Activated CD4-positive, alpha-beta memory T cell treated with anti-CD3 and anti-CD28 coated beads, Interleukin-2, amount 10 ng/mL, durations not matched to agents 7 days and 5 days (primary cell): ENCODE measurements around the gene PBLD. TPM values are rescaled to one million over a fixed set of nuclear protein-coding genes. Genes with fewer than 3 reads are reported as not detected.
"Not testable (repeated sequence)": the region's sequence is repeated elsewhere in the genome, so short reads cannot be mapped to it uniquely, and the experiment has no call there.

Experiments used
- CTCF ChIA-PET: fragments of 350-600 bp; sonication (Branson Sonifier 250); formaldehyde crosslinking; loops from one replicate; lab custom pipeline; 2021; ENCODE audit warnings: antibody characterized with exemption, inconsistent platforms; lab: Charles Lee
- POLR2A ChIA-PET: fragments of 350-600 bp; sonication (Branson Sonifier 250); formaldehyde crosslinking; loops from one replicate; lab custom pipeline; 2021; ENCODE audit warnings: antibody characterized with exemption; lab: Charles Lee
- DNase-seq: peaks from one replicate; pipeline ENCODE4 v3.0.0-alpha.2; 2020
- H3K27ac Mint-ChIP-seq: one replicate; pipeline ENCODE4 v1.8.0; 2021; ENCODE audit warnings: mild to moderate bottlenecking, mixed read lengths
- H3K27me3 Mint-ChIP-seq: one replicate; pipeline ENCODE4 v1.8.0; 2021; ENCODE audit warnings: mixed read lengths
- H3K36me3 Mint-ChIP-seq: one replicate; pipeline ENCODE4 v1.8.0; 2021; ENCODE audit warnings: low read depth, mixed read lengths
- H3K4me1 Mint-ChIP-seq: one replicate; pipeline ENCODE4 v1.8.0; 2021; ENCODE audit warnings: mixed read lengths
- H3K4me3 Mint-ChIP-seq: one replicate; pipeline ENCODE4 v1.8.0; 2021; ENCODE audit warnings: mild to moderate bottlenecking, mixed read lengths
- H3K9me3 Mint-ChIP-seq: one replicate; pipeline ENCODE4 v1.8.0; 2021; ENCODE audit warnings: mixed read lengths
- total RNA-seq, 2 experiments: library from RNA; stranded (reverse); gene quantifications; one replicate each; pipeline ENCODE4 v1.2.3, GENCODE V29; 2021

The PBLD gene
- total RNA-seq, 2 experiments from 2014 or later = 1.4 to 2.1 TPM

DNA sequence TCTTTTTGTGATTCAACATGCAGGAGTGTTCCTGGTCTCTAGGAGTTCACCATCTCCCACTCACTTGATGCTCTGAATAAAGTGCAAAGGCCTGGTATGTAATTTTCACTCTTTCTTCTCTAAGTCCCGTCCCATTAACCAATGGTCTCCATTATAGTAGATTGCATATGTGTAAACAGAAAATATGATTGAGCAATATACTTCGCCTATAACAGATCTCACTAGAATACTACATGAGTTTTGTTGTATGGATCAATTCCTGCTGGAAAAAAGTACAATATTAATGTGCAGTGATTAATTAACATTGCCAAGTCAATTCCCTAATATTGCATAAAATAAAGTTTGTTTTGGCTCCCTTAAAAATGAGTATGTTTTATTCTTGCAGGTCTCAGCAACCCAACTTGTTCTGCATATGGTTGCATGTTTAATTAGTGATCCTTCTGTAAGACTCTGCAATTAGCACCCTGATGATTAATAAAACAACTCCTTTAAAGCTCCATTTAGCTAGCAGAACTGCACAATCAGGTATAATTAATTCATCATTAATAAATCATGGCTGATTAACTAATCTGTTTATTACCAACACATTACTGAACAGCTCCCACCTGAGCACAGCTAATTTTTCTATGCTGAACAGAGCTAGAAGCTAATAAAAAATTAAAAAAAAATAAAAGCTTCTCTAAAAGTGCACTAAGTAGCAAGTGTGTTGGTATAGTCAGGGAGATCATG is 63.0 kb downstream of the PBLD start:
- Mint-ChIP-seq H3K36me3 (no peaks in the 10 kb centered on the region), H3K27ac (no peak overlapping the region), H3K9me3 (no peaks in the 10 kb centered on the region), H3K4me3 (no peak overlapping the region), H3K4me1 (no peaks in the 10 kb centered on the region), H3K27me3 (no peaks in the 10 kb centered on the region)
- no peak for DNase-seq
- ChIA-PET CTCF (interaction anchor here (0.9 kb wide), 1 partner anchor 57 kb away, joined by 3 read pairs; no protein-coding TSS in a partner anchor), POLR2A (no interaction called here)

DNA sequence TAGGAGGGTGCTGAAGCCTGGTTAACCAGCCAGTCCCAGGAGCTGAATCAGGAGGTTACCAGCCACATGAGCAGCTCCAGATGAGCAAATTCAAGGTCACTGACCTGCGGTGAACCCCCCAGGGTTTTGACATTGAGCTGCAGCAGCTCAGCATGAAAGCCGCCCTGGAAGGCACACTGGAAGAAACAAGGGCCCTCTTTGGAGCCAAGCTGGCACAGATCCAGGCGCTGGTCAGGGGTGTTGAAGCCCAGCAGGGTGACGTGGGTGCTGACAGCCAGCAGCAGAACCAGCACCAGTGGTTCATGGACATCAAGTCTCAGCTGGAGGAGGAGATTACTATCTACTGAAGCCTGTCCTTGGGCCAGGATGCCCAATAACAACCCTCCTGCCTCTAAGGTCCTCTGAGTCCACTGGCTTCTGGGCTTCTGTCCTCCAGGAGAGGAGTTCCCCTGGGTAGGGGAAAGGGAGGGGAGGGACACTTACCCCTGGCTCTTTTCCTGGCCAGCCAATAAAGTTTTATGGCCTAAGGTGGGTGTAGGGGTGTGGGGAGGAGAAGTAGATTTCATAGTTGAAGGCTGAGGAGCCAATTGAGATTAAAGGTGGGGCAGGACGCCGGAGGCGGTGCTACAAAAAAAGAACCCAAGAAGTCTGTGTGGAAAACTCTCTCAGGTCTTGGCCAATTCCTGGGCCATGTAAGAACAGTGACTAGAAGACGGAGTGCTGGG is 71.4 kb downstream of the PBLD start:
- Mint-ChIP-seq H3K27me3 (peaks cover 11% of the 10 kb centered on the region), H3K4me3 (no peak overlapping the region), H3K9me3 (peaks cover 1% of the 10 kb centered on the region), H3K4me1 (no peaks in the 10 kb centered on the region), H3K36me3 (no peaks in the 10 kb centered on the region), H3K27ac (no peak overlapping the region)
- DNase-seq = no peak
- ChIA-PET POLR2A (no interaction called here), CTCF (no interaction called here)

DNA sequence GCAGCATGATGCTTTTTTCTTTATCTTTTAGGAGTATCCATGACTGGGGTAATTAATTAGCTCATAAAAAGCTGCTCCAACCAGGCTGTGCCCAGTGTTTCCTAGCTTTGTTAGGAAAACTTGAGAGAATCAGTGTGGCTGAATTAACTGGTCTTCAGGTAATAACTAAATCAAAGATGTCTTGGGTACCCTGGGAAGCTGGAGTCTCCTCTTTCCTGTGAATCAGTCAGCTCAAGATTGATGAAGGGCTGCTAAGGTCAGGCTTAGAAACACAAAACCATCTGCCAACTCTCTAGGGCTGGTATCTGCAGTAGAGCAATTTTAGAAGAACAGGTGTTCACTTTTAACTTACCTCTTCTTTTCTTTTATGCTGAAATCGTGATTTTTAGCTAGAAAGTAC is 79.4 kb downstream of the PBLD start:
- Mint-ChIP-seq H3K4me1 (peaks cover 6% of the 10 kb centered on the region), H3K27me3 (peaks cover 13% of the 10 kb centered on the region), H3K4me3 (no peak overlapping the region), H3K36me3 (no peaks in the 10 kb centered on the region), H3K9me3 (no peaks in the 10 kb centered on the region), H3K27ac (no peak overlapping the region)
- ChIA-PET POLR2A (no interaction called here), CTCF (interaction anchor here (0.7 to 2.1 kb wide), 5 partner anchors 41 to 467 kb away, joined by 3 to 6 read pairs (median 3); no protein-coding TSS in a partner anchor)
- DNase-seq = no peak

DNA sequence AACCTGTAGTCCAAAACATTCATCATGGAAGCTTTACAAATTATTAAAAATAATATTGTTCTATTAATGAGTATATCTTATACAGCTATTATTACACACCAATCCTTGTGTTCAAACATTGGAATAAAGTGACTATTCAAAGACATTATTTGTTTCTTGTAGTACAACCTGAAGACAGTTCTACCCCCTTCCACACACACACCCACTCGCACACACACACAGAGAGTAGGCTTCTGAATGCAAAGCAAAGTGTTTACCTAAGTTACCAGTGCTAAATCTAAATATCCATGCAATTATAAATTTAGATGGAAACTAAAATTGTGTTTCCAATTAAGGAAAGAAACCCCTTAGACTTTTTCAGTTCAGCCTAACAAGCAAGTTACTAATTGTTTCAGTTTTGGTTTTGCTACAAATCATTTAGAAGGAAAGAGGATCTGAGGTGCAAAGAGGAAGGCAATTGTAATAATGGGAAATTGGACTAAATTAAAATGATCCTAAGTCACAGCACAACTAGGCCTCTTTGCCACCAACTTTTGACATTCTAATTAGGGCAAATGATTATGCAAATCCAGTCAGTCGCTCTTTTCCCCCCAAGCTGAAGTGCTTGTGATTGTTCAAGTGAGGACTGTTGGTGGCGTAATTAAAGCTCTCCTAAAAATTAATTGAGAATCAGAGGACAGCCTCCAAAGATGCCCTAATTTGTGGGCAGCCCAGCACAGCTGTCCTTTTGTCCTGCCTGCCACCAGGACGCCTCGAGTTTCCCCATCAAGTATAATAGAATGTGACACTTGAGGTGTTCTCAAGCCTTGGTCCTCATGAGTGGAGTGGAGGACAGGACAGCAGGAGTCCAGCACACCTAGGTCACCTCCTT is 80.9 kb downstream of the PBLD start:
- peaks cover 9% of the 10 kb centered on the region for H3K27me3 Mint-ChIP-seq
- no peaks in the 10 kb centered on the region for H3K36me3 Mint-ChIP-seq
- CTCF ChIA-PET = interaction anchor here (2.0 to 2.1 kb wide), 2 partner anchors 39 to 50 kb away, joined by 4 to 6 read pairs; no protein-coding TSS in a partner anchor

DNA sequence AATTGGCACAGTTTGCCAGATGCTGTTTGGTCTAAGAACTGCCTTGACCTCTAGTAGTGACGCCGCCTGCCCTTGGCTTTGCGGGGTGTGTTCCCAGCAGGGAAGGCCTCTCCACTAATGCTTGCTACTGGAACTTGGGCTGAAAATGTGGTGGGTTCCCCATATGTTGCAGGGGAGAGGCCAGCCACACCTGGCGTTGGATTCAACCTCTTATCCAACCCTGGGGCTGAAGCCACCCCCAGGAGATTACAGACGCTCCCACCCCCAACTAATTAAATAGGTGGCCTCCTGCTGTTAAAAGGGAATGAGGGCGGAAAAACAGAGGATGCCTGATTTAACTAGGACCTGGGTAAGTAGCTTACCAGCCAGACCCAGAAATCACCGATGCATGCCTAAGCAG is 81.6 kb downstream of the PBLD start:
- Mint-ChIP-seq H3K27me3 (peaks cover 4% of the 10 kb centered on the region), H3K9me3 (no peaks in the 10 kb centered on the region)
- no peak for DNase-seq

More for the DNA sequence above, 80.9 kb downstream of the PBLD start:
- H3K4me3 Mint-ChIP-seq = no peak overlapping the region
- no peak overlapping the region for H3K27ac Mint-ChIP-seq
- DNase-seq = no peak
- POLR2A ChIA-PET = no interaction called here
- H3K4me1 Mint-ChIP-seq = peaks cover 6% of the 10 kb centered on the region
- no peaks in the 10 kb centered on the region for H3K9me3 Mint-ChIP-seq

DNA sequence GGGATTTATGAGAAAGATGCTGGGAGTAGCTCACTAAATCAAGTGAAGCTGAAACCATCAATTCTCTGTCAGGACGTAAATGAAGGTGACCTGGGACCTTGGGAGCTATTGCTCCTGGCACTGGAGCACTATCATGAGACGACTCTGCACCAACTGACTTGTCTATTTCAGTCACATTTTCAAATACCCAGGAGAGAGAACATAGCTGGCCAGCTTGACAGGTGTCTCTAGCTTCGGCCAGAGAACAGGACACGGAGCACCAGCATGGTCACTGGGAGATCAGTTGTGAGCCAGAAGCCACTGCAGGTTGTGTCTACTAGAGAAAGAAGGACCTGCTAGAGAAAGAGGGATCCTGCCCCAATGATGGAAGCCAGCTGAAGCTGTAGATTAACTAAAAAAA is 83.4 kb downstream of the PBLD start:
- Mint-ChIP-seq H3K27ac (no peak overlapping the region), H3K9me3 (no peaks in the 10 kb centered on the region), H3K36me3 (no peaks in the 10 kb centered on the region), H3K4me3 (no peak overlapping the region), H3K27me3 (peaks cover 2% of the 10 kb centered on the region), H3K4me1 (peaks cover 6% of the 10 kb centered on the region)
- ChIA-PET POLR2A (no interaction called here), CTCF (interaction anchor here (1.0 to 1.6 kb wide), 2 partner anchors 36 to 53 kb away, joined by 3 to 9 read pairs; no protein-coding TSS in a partner anchor)
- no peak for DNase-seq

More for the DNA sequence above, 81.6 kb downstream of the PBLD start:
- no peaks in the 10 kb centered on the region for H3K36me3 Mint-ChIP-seq
- no peak overlapping the region for H3K4me3 Mint-ChIP-seq
- peaks cover 6% of the 10 kb centered on the region for H3K4me1 Mint-ChIP-seq
- CTCF ChIA-PET = no interaction called here
- H3K27ac Mint-ChIP-seq = no peak overlapping the region
- POLR2A ChIA-PET = no interaction called here

DNA sequence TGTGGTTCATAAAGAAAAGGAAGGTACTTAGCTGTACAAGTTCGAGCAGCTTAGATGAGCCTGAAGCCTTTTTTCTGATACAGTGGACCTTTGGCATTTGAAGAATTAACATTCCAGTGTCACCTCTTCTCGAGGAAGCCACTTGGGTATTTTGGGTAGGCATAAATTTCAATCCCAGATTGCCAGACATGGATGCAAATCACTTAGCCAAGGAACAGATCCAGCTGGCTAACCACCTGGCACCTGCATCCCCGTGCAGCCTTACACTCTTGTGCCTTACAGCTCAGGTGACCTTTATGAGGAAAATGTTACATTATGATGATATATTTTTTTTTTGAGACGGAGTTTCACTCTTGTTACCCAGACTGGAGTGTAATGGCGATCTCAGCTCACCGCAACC is 84.8 kb downstream of the PBLD start:
- POLR2A ChIA-PET = interaction anchor here (0.8 to 2.2 kb wide), 2 partner anchors 56 to 84 kb away, joined by 3 to 5 read pairs; partner anchors contain the start of gene HNRNPH3
- H3K9me3 Mint-ChIP-seq = no peaks in the 10 kb centered on the region
- H3K27ac Mint-ChIP-seq = no peak overlapping the region
- H3K4me3 Mint-ChIP-seq = no peak overlapping the region
- no peak for DNase-seq
- H3K36me3 Mint-ChIP-seq = no peaks in the 10 kb centered on the region
- CTCF ChIA-PET = no interaction called here
- H3K4me1 Mint-ChIP-seq = peaks cover 6% of the 10 kb centered on the region
- H3K27me3 Mint-ChIP-seq = peaks cover 2% of the 10 kb centered on the region

DNA sequence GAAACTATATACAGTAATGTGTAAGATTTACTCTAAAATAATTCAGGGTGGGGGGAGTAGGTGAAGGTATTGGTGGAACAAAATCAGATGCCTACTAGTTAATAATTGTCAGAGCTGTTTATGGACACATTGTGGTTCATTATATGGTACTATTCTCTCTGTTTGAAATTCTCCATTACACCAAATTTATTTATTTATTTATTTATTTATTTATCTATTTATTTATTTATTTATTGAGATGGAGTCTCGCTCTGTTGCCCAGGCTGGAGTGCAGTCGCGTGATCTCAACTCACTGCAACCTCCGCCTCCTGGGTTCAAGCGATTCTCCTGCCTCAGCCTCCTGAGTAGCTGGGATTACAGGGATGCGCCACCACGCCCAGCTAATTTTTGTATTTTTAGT is 86.3 kb downstream of the PBLD start:
- H3K9me3 Mint-ChIP-seq, H3K4me3 Mint-ChIP-seq, DNase-seq, CTCF ChIA-PET, H3K36me3 Mint-ChIP-seq, H3K4me1 Mint-ChIP-seq, H3K27me3 Mint-ChIP-seq, H3K27ac Mint-ChIP-seq: not testable (repeated sequence)
- POLR2A ChIA-PET = interaction anchor here (2.2 kb wide), 1 partner anchor 85 kb away, joined by 5 read pairs; the partner anchor contains the start of gene HNRNPH3

DNA sequence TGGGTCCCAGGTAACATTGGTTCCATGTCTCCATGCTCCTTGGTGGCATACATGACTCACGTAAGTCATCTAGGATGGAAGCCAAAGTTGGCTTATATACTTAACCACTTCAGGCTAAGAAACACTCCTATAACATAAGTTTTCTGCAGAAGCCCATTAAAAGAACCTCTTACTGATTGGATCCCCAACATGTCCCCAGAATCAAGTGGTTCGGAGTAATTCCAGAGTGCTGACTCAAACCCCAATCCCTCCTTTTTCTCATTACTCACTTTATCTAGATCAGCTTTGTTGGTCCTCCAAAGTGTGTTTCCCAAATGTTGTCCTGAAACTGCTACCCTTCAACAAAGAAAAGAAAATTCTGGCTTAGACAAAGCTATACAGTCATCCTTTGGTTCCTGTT is 90.7 kb downstream of the PBLD start:
- no peaks in the 10 kb centered on the region for H3K36me3 Mint-ChIP-seq
- no peak overlapping the region for H3K27ac Mint-ChIP-seq
- no peaks in the 10 kb centered on the region for H3K9me3 Mint-ChIP-seq
- POLR2A ChIA-PET = no interaction called here
- no peaks in the 10 kb centered on the region for H3K4me1 Mint-ChIP-seq
- peaks cover 2% of the 10 kb centered on the region for H3K27me3 Mint-ChIP-seq
- CTCF ChIA-PET = no interaction called here
- no peak overlapping the region for H3K4me3 Mint-ChIP-seq
- no peak for DNase-seq

DNA sequence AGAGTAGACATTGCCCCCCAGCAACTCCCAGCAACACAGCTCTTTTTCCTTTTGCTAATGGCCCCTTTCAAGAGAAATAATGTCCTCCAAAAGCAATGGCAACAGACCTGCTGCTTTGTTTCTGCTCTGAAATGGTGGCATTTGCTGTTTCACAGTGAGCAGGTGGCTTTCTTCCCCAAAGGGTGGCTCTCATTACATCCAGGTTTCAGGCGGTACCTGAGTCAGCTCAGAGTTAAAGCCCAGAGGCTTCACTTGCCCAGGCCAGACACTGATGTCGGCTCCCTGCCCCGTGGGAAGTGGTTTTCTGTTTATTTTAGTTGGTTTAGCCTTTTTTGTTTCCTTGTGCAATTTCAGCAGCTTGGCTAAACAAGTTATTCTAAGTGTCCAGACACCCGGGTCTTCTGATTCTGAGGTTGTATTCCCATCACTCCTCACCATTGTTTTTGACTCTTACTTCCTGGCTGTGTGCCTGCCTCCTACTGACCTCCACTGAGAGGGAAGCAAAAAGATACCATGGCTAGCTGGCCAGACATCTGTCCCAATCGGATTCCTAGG is 93.1 kb downstream of the PBLD start:
- Mint-ChIP-seq H3K27ac (no peak overlapping the region), H3K27me3 (peaks cover 2% of the 10 kb centered on the region), H3K4me1 (no peaks in the 10 kb centered on the region), H3K9me3 (no peaks in the 10 kb centered on the region), H3K36me3 (no peaks in the 10 kb centered on the region), H3K4me3 (no peak overlapping the region)
- POLR2A ChIA-PET = no interaction called here
- CTCF ChIA-PET = interaction anchor here (1.4 kb wide), 1 partner anchor 27 kb away, joined by 3 read pairs; no protein-coding TSS in a partner anchor
- DNase-seq = no peak

DNA sequence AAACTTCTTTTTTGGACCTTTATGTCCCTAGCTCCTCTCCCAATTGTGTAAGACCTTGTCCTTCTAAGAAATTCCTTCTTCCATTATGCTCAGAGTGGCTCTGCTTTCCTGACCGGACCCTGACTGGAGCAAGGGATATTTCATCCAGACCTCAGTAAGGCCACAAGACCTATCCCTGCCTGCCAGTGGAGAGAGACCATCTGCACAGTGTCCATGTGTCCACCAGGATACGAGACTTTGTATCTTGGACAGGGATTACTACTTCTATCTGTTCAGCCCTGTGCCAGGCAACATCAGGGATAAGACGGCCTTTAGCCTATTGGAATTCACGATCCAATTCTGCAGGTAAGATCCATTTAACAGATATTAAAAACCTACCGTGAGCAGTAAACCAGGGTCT is 93.7 kb downstream of the PBLD start:
- H3K27ac Mint-ChIP-seq = no peak overlapping the region

DNA sequence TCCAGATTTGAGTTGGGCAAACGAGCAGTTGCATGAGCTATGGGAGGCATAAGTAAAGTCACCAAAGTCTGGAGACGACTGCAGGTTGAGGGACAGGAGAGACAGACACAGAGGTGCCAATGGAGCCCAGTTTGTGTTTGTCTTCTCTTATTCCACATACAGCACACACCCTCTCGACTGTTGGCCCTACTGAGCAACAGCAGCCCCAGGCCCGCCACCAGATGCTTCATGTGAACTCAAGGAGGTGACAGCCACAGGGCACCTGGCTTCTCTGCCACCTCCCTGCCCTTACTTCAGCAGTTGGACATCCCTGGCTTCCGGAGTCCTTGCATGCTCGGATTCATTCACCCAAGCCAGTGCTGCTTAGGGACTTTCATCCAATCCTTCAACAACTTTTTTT is 94.4 kb downstream of the PBLD start:
- Mint-ChIP-seq H3K4me3 (no peak overlapping the region), H3K36me3 (no peaks in the 10 kb centered on the region), H3K27me3 (peaks cover 9% of the 10 kb centered on the region), H3K27ac (no peak overlapping the region), H3K9me3 (no peaks in the 10 kb centered on the region), H3K4me1 (no peaks in the 10 kb centered on the region)
- CTCF ChIA-PET = interaction anchor here (1.4 kb wide), 1 partner anchor 26 kb away, joined by 3 read pairs; no protein-coding TSS in a partner anchor
- no peak for DNase-seq
- POLR2A ChIA-PET = no interaction called here

More for the DNA sequence above, 93.7 kb downstream of the PBLD start:
- ChIA-PET POLR2A (no interaction called here), CTCF (interaction anchor here (1.4 kb wide), 1 partner anchor 26 kb away, joined by 3 read pairs; no protein-coding TSS in a partner anchor)
- H3K9me3 Mint-ChIP-seq = no peaks in the 10 kb centered on the region
- no peaks in the 10 kb centered on the region for H3K36me3 Mint-ChIP-seq
- peaks cover 2% of the 10 kb centered on the region for H3K27me3 Mint-ChIP-seq
- no peaks in the 10 kb centered on the region for H3K4me1 Mint-ChIP-seq
- DNase-seq = no peak
- H3K4me3 Mint-ChIP-seq = no peak overlapping the region
